K562 (cell line): ENCODE data around the gene RBPJL. TPM values are rescaled to one million over a fixed set of nuclear protein-coding genes. Genes with fewer than 3 reads are reported as not detected.

Experiments
- ETV6 ChIP-seq, 3 experiments: fragments of 150-350 bp in 1 of 3; sonication (generic) in 1 of 3; formaldehyde crosslinking in 1 of 3; IDR thresholded peaks; 2 replicates each; pipeline versions ENCODE4 v1.6.1 to v1.8.0; 2014 to 2022; ENCODE audit warnings: borderline replicate concordance in 2 of 3, low read depth in 2 of 3, antibody characterized with exemption in 1 of 3, low read length in 1 of 3, mild to moderate bottlenecking in 1 of 3, missing genetic modification reagents in 1 of 3
- FOXJ2 ChIP-seq: fragments of 200-800 bp; sonication (Bioruptor generic); IDR thresholded peaks from 2 replicates; pipeline ENCODE4 v1.6.1; 2016; ENCODE audit warnings: missing genetic modification characterization, missing compliant biosample characterization
- FOXM1 ChIP-seq, 2 experiments: fragments of 450-650 bp in 1 of 2; sonication (generic) in 1 of 2; formaldehyde crosslinking in 1 of 2; IDR thresholded peaks; 2 replicates each; pipeline versions ENCODE4 v1.6.1 to v1.9.0; 2017 to 2022; ENCODE audit warnings: low read depth in 2 of 2, mild to moderate bottlenecking in 2 of 2, missing genetic modification reagents in 1 of 2, moderate library complexity in 1 of 2
- GATA2 ChIP-seq: sonication (generic); formaldehyde crosslinking; IDR thresholded peaks from 2 replicates; pipeline ENCODE4 v1.4.0; 2020; ENCODE audit warnings: mild to moderate bottlenecking, missing genetic modification reagents
- GATAD2A ChIP-seq: fragments of 450-650 bp; IDR thresholded peaks from 2 replicates; pipeline ENCODE4 v1.6.1; 2017
- HDAC1 ChIP-seq, 2 experiments: fragments of 450-650 bp; IDR thresholded peaks; 2 replicates each; pipeline ENCODE4 v1.6.1; 2016 to 2017; ENCODE audit warnings: inconsistent platforms in 1 of 2, mild to moderate bottlenecking in 1 of 2, moderate library complexity in 1 of 2
- IRF1 ChIP-seq: sonication (generic); formaldehyde crosslinking; IDR thresholded peaks from 2 replicates; pipeline ENCODE4 v1.8.0; 2022; ENCODE audit warnings: missing genetic modification reagents, mild to moderate bottlenecking, borderline replicate concordance
- KLF16 ChIP-seq: IDR thresholded peaks from 2 replicates; pipeline ENCODE4 v1.6.1; 2016; ENCODE audit warnings: antibody characterized with exemption
- L3MBTL2 ChIP-seq: fragments of 450-650 bp; IDR thresholded peaks from 2 replicates; pipeline ENCODE4 v1.6.1; 2016; ENCODE audit warnings: mild to moderate bottlenecking, moderate library complexity
- NCOR1 ChIP-seq: fragments of 450-650 bp; IDR thresholded peaks from 2 replicates; pipeline ENCODE4 v1.6.1; 2016; ENCODE audit warnings: mild to moderate bottlenecking, moderate library complexity
- SMARCE1 ChIP-seq: fragments of 450-650 bp; IDR thresholded peaks from 2 replicates; pipeline ENCODE4 v1.7.1; 2016; ENCODE audit warnings: mild to moderate bottlenecking
- SOX6 ChIP-seq: fragments of 450-650 bp; IDR thresholded peaks from 2 replicates; pipeline ENCODE4 v1.6.1; 2014; ENCODE audit warnings: mild to moderate bottlenecking
- SREBF2 ChIP-seq: sonication (generic); formaldehyde crosslinking; IDR thresholded peaks from 2 replicates; pipeline ENCODE4 v1.4.0; 2020; ENCODE audit warnings: mild to moderate bottlenecking, missing genetic modification reagents
- TFE3 ChIP-seq: fragments of 450-650 bp; formaldehyde crosslinking; IDR thresholded peaks from 2 replicates; pipeline ENCODE4 v1.4.0; 2020; ENCODE audit warnings: mild to moderate bottlenecking, mixed read lengths
- THAP7 ChIP-seq: fragments of 250-450 bp; sonication (Bioruptor Pico); IDR thresholded peaks from 2 replicates; pipeline ENCODE4 v1.5.0; 2021
- XRCC3 ChIP-seq: fragments of 450-650 bp; IDR thresholded peaks from 2 replicates; pipeline ENCODE4 v1.6.1; 2017; ENCODE audit warnings: mild to moderate bottlenecking, moderate library complexity
- ZBTB49 ChIP-seq: sonication (generic); formaldehyde crosslinking; IDR thresholded peaks from 2 replicates; pipeline ENCODE4 v1.8.0; 2022; ENCODE audit warnings: missing genetic modification reagents, mild to moderate bottlenecking, borderline replicate concordance
- ZNF561 ChIP-seq: fragments of 450-650 bp; formaldehyde crosslinking; conservative IDR thresholded peaks from 2 replicates; pipeline ENCODE4 v1.4.0; 2020; ENCODE audit warnings: mild to moderate bottlenecking, moderate library complexity
- polyA plus RNA-seq, 8 experiments: library from polyadenylated mRNA; depleted of rRNA in 4 of 8; stranded (reverse) in 5 of 8; unstranded in 3 of 8; fragments of >200 nt; fragmentation: Nextera tagmentation in 2 of 8; fragmentation: Illumina TruSeq in 1 of 8; extraction: Ambion mirVana in 2 of 8; extraction: Trizol in 1 of 8; gene quantifications; 2 replicates each; pipeline versions ENCODE4 v1.2.1 to v1.2.3, GENCODE V29; 2011 to 2014; ENCODE audit warnings: inconsistent platforms in 1 of 8, missing spikeins in 1 of 8
- total RNA-seq, 7 experiments: library from RNA; depleted of rRNA in 6 of 7; stranded (reverse); fragments of >200 nt in 6 of 7; fragmentation: Illumina TruSeq in 2 of 7; extraction: Trizol in 2 of 7; gene quantifications; 2 replicates each; pipeline versions ENCODE4 v1.2.1 to v1.2.3, GENCODE V29; 2011 to 2021; ENCODE audit warnings: low replicate concordance in 1 of 7

The RBPJL gene
- total and polyA plus RNA-seq, 9 of the 15 experiments (the other 6 are each of a cell fraction or from before 2014, with no cell fraction given) = not detected

GRCh38 chr20:45337367-45338120 is 30.9 kb downstream of the RBPJL start (continued):
- TF ChIP-seq FOXM1 (IDR thresholded peaks at IDR 0.05; ENCODE audit: low read depth) = no peak
- TF ChIP-seq FOXM1 (CRISPR knock-in tag; IDR thresholded peaks at IDR 0.05; ENCODE audit: low read depth) = no peak
- no peak for TF ChIP-seq ZNF561 (CRISPR knock-in tag)
- peak; percentile 69; the same call in 1 of the 2 replicates for TF ChIP-seq KLF16
- TF ChIP-seq TFE3 (CRISPR knock-in tag) = no peak
- TF ChIP-seq GATAD2A = 0 out of 2 replicates have a peak, but pooled peaks have one; percentile 43
- peak; percentile 68; the same call in 1 of the 2 replicates for TF ChIP-seq SMARCE1
- no peak for TF ChIP-seq IRF1 (CRISPR knock-in tag)
- peak; percentile 76 for TF ChIP-seq SOX6
- TF ChIP-seq SREBF2 = no peak
- peak in 1 of 2 experiments; percentile 58; a peak in 2 of 4 replicates for TF ChIP-seq HDAC1 (IDR thresholded peaks at IDR 0.05)
- no peak for TF ChIP-seq ETV6 (IDR thresholded peaks at IDR 0.05; ENCODE audit: borderline replicate concordance in 1 of 2, low read depth in 2 of 2, low read length in 1 of 2)
- no peak for TF ChIP-seq ETV6 (CRISPR knock-in tag; IDR thresholded peaks at IDR 0.05; ENCODE audit: borderline replicate concordance)
- no peak for TF ChIP-seq FOXJ2 (tag)
- TF ChIP-seq GATA2 (CRISPR knock-in tag) = peak; percentile 88
- no peak for TF ChIP-seq THAP7 (CRISPR knock-in tag)
- TF ChIP-seq NCOR1 = peak; percentile 80
- TF ChIP-seq ZBTB49 = no peak
- no peak for TF ChIP-seq L3MBTL2
- TF ChIP-seq XRCC3 = no peak
